RWPE2 (cell line): Measurements from ENCODE around the gene CLIC3.

ENCODE experiments used
- ATAC-seq: fragments of 200-7000 bp; cut with Tn5 transposase; 3 replicates; pipeline ENCODE4 v1.9.1; 2021; ENCODE audit warnings: low read depth
- DNase-seq: peaks from one replicate; pipeline ENCODE4 v3.0.0-alpha.2; 2020; ENCODE audit warnings: low spot score
- H3K27ac ChIP-seq: fragments of 450-650 bp; 2 replicates; pipeline ENCODE4 v1.5.1; 2017; ENCODE audit warnings: mild to moderate bottlenecking; ENCODE audit not compliant: poor library complexity, severe bottlenecking
- H3K27me3 ChIP-seq: fragments of 250-450 bp; sonication (Bioruptor Pico); 2 replicates; pipeline ENCODE4 v1.5.1; 2021; ENCODE audit warnings: mild to moderate bottlenecking, moderate library complexity; ENCODE audit not compliant: insufficient read depth, poor library complexity, severe bottlenecking
- H3K36me3 ChIP-seq: fragments of 250-450 bp; sonication (Bioruptor Pico); 2 replicates; pipeline ENCODE4 v1.5.1; 2020; ENCODE audit warnings: low read depth, mild to moderate bottlenecking, moderate library complexity
- H3K4me1 ChIP-seq: fragments of 250-450 bp; sonication (Bioruptor Pico); 2 replicates; pipeline ENCODE4 v1.5.1; 2021; ENCODE audit warnings: mild to moderate bottlenecking, moderate library complexity; ENCODE audit not compliant: insufficient read depth, poor library complexity, severe bottlenecking
- H3K4me3 ChIP-seq: fragments of 250-450 bp; sonication (Bioruptor Pico); 2 replicates; pipeline ENCODE4 v1.5.1; 2021; ENCODE audit warnings: mild to moderate bottlenecking, moderate library complexity; ENCODE audit not compliant: severe bottlenecking
- H3K9me3 ChIP-seq: fragments of 250-450 bp; sonication (Bioruptor Pico); 2 replicates; pipeline ENCODE4 v1.5.1; 2021; ENCODE audit warnings: mild to moderate bottlenecking, moderate library complexity; ENCODE audit not compliant: severe bottlenecking
- TF ChIP-seq, protein P1 (sequence below): fragments of 450-650 bp; IDR thresholded peaks from one replicate; pipeline ENCODE4 v1.5.1; 2017; ENCODE audit warnings: mild to moderate bottlenecking, moderate library complexity; ENCODE audit not compliant: poor library complexity, severe bottlenecking

Gene CLIC3

DNA sequence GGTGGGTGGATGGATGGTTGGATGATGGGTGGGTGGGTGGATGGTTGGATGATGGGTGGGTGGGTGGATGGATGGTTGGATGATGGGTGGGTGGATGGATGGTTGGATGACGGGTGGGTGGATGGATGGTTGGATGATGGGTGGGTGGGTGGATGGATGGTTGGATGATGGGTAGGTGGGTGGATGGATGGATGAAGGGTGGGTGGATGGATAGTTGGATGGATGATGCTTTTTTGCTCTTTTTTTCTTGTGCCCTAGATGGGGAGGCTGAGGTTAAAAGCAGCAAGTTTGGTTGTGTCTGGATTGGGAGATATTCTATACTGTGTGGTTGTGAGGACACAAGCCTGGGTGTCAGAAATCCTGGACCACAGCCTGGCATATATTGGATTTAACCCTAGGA lies 38.9 kb downstream of the CLIC3 start:
- TF ChIP-seq, protein P1, sequence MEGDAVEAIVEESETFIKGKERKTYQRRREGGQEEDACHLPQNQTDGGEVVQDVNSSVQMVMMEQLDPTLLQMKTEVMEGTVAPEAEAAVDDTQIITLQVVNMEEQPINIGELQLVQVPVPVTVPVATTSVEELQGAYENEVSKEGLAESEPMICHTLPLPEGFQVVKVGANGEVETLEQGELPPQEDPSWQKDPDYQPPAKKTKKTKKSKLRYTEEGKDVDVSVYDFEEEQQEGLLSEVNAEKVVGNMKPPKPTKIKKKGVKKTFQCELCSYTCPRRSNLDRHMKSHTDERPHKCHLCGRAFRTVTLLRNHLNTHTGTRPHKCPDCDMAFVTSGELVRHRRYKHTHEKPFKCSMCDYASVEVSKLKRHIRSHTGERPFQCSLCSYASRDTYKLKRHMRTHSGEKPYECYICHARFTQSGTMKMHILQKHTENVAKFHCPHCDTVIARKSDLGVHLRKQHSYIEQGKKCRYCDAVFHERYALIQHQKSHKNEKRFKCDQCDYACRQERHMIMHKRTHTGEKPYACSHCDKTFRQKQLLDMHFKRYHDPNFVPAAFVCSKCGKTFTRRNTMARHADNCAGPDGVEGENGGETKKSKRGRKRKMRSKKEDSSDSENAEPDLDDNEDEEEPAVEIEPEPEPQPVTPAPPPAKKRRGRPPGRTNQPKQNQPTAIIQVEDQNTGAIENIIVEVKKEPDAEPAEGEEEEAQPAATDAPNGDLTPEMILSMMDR, result no peak
- no peak for DNase-seq
- Histone ChIP-seq H3K4me1 (no peaks in the 10 kb centered on the region), H3K4me3 (no peak overlapping the region), H3K9me3 (no peaks in the 10 kb centered on the region), H3K27ac (no peak overlapping the region), H3K36me3 (no peaks in the 10 kb centered on the region), H3K27me3 (no peaks in the 10 kb centered on the region)
- ATAC-seq, result no peak

GRCh38 chr9:136956604-136957003 lies 39.8 kb downstream of the CLIC3 start:
- Histone ChIP-seq H3K36me3 (no peaks in the 10 kb centered on the region), H3K4me1 (no peaks in the 10 kb centered on the region), H3K27me3 (no peaks in the 10 kb centered on the region), H3K4me3 (no peak overlapping the region), H3K9me3 (no peaks in the 10 kb centered on the region), H3K27ac (no peak overlapping the region)
- TF ChIP-seq, protein P1, result no peak
- no peak for DNase-seq
- no peak for ATAC-seq

DNA sequence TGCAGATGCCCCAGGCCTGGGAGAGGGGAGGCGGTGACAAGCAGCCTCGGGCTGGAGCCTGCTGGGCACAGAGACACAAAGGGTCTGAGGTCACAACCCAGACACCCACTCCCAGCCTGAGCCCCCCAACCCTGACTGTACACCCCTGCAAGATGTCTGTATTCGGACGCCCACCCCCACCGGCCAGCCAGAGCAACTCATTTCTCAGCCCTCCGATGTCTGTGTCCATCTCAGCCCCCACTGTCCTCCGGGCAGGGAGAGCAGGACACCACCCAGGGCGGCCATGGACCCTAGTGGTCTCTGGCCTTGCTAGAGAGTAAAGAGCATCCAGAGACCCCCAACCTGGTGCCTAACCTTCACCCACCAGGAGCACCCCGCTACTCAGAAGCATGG lies 40.4 kb downstream of the CLIC3 start:
- DNase-seq (no peak), ATAC-seq (no peak)
- Histone ChIP-seq H3K9me3 (no peaks in the 10 kb centered on the region), H3K4me1 (no peaks in the 10 kb centered on the region), H3K36me3 (no peaks in the 10 kb centered on the region), H3K27ac (no peak overlapping the region), H3K27me3 (no peaks in the 10 kb centered on the region), H3K4me3 (no peak overlapping the region)
- TF ChIP-seq, protein P1, result no peak

DNA sequence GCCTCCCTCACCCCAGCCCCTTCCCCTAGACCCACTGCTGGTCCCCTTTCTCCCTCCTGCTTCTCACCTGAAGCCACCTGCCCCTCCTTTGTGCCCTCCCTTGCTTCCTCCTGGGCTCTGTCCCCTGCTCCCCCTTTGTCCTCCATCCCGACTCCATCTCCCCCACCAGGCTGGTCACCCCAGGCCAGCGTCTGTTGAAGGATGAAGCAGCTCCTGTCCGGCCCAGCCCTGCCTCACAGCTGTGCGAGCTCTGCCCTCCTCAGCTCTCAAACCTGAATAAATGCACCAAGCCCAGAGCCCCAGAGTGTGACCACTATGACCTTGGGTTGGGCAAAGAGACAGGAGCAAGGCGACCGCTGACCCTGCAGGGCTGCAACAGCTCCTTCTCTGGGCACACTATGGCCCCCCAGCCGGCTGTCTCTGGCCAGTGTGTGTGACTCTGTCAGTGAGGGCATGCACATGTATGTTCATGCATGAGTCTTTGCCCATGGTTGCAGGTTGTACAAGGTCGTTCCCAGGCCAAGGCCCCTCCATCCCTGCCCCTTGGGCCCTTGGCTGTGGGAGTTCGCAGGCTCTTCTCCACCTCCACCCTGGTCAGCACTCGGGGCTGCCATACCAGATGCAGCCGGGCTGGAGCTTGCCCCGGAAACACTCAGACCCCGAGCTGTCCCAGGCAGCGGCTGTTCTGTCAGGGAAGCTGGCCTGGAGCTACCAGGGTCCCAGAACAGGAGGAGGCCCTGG lies 41.0 kb downstream of the CLIC3 start:
- TF ChIP-seq, protein P1, result no peak
- H3K36me3 ChIP-seq, result no peaks in the 10 kb centered on the region
- ATAC-seq, result no peak
- H3K4me3 ChIP-seq, result no peak overlapping the region
- no peaks in the 10 kb centered on the region for H3K9me3 ChIP-seq
- no peak overlapping the region for H3K27ac ChIP-seq
- DNase-seq, result no peak
- no peaks in the 10 kb centered on the region for H3K27me3 ChIP-seq
- H3K4me1 ChIP-seq, result no peaks in the 10 kb centered on the region
